GM23338 (cell line): ENCODE measurements around the gene ZSCAN25. TPM values are rescaled to one million over a fixed set of nuclear protein-coding genes. Genes with fewer than 3 reads are reported as not detected.

Experiments
- ATAC-seq: fragments of 200-7000 bp; cut with Tn5 transposase; 3 replicates; pipeline ENCODE4 v1.9.1; 2020
- DNase-seq: peaks from one replicate; pipeline ENCODE4 v3.0.0-alpha.2; 2015; ENCODE audit warnings: low spot score
- H2AFZ ChIP-seq: fragments of 200-600 bp; sonication (generic); 2 replicates; pipeline ENCODE4 v1.8.0; 2016; ENCODE audit warnings: antibody characterized with exemption, mild to moderate bottlenecking, moderate library complexity
- H3F3A ChIP-seq: fragments of 200-600 bp; sonication (generic); replicated peaks from 2 replicates; pipeline ENCODE4 v1.8.0; 2017; ENCODE audit warnings: antibody characterized with exemption, mixed run types, low read depth
- H3K27ac ChIP-seq: fragments of 200-600 bp; sonication (generic); 2 replicates; pipeline ENCODE4 v1.6.1; 2016; ENCODE audit warnings: low read depth
- H3K27me3 ChIP-seq: fragments of 200-600 bp; sonication (generic); 2 replicates; pipeline ENCODE4 v1.8.0; 2016; ENCODE audit warnings: mild to moderate bottlenecking, mixed run types, moderate library complexity; ENCODE audit not compliant: insufficient read depth
- H3K36me3 ChIP-seq: fragments of 200-600 bp; sonication (generic); 2 replicates; pipeline ENCODE4 v1.8.0; 2016; ENCODE audit warnings: mild to moderate bottlenecking; ENCODE audit not compliant: insufficient read depth
- H3K4me1 ChIP-seq: fragments of 200-600 bp; sonication (generic); 2 replicates; pipeline ENCODE4 v1.8.0; 2016; ENCODE audit warnings: mild to moderate bottlenecking, moderate library complexity; ENCODE audit not compliant: insufficient read depth
- H3K4me2 ChIP-seq: fragments of 200-600 bp; sonication (generic); 2 replicates; pipeline ENCODE4 v1.7.1; 2017; ENCODE audit warnings: mixed run types
- H3K4me3 ChIP-seq: fragments of 200-600 bp; sonication (generic); 2 replicates; pipeline ENCODE4 v1.6.1; 2016; ENCODE audit warnings: mixed run types
- H3K79me2 ChIP-seq: fragments of 200-600 bp; sonication (generic); replicated peaks from 2 replicates; pipeline ENCODE4 v1.8.0; 2017; ENCODE audit warnings: mild to moderate bottlenecking; ENCODE audit not compliant: insufficient read depth
- H3K9me2 ChIP-seq: fragments of 200-600 bp; sonication (generic); 2 replicates; pipeline ENCODE4 v1.8.0; 2017; ENCODE audit not compliant: insufficient read depth
- H4K20me1 ChIP-seq: fragments of 200-600 bp; sonication (generic); replicated peaks from 2 replicates; pipeline ENCODE4 v1.8.0; 2017; ENCODE audit warnings: mild to moderate bottlenecking; ENCODE audit not compliant: insufficient read depth
- H3K27ac Mint-ChIP-seq: 2 replicates; pipeline ENCODE4 v1.8.0; 2020; ENCODE audit warnings: inconsistent platforms, mild to moderate bottlenecking, moderate library complexity, mixed read lengths
- H3K27me3 Mint-ChIP-seq: 3 replicates; pipeline ENCODE4 v1.8.0; 2022; ENCODE audit warnings: low read depth, mild to moderate bottlenecking, moderate library complexity, mixed read lengths, inconsistent platforms; ENCODE audit not compliant: insufficient read depth, poor library complexity
- H3K36me3 Mint-ChIP-seq: 3 replicates; pipeline ENCODE4 v1.8.0; 2021; ENCODE audit warnings: low read depth, mild to moderate bottlenecking, inconsistent platforms, moderate library complexity, mixed read lengths
- H3K4me1 Mint-ChIP-seq: 3 replicates; pipeline ENCODE4 v1.8.0; 2020; ENCODE audit warnings: mild to moderate bottlenecking, inconsistent platforms, mixed read lengths
- H3K4me3 Mint-ChIP-seq: 3 replicates; pipeline ENCODE4 v1.8.0; 2021; ENCODE audit warnings: moderate library complexity, mild to moderate bottlenecking, inconsistent platforms, mixed read lengths
- H3K9me3 Mint-ChIP-seq: 3 replicates; pipeline ENCODE4 v1.8.0; 2020; ENCODE audit warnings: moderate library complexity, mild to moderate bottlenecking, inconsistent platforms, mixed read lengths
- EZH2 ChIP-seq: fragments of 200-600 bp; sonication (generic); IDR thresholded peaks from one replicate; pipeline ENCODE4 v1.8.0; 2017; ENCODE audit warnings: antibody characterized with exemption, mild to moderate bottlenecking, low read depth; ENCODE audit not compliant: unreplicated experiment
- ZNF462 ChIP-seq: fragments of 250-450 bp; sonication (Bioruptor Pico); IDR thresholded peaks from 2 replicates; pipeline ENCODE4 v1.5.0; 2020; ENCODE audit warnings: mild to moderate bottlenecking, moderate library complexity
- polyA plus RNA-seq: library from polyadenylated mRNA; unstranded; fragments of >200 nt; fragmentation: Nextera tagmentation; extraction: Ambion mirVana; gene quantifications from 2 replicates; pipeline ENCODE4 v1.2.1, GENCODE V29; 2016
- total RNA-seq: library from RNA; depleted of rRNA; stranded (reverse); fragments of >200 nt; shearing (Covaris generic); gene quantifications from 2 replicates; pipeline ENCODE4 v1.2.3, GENCODE V29; 2014
- TF ChIP-seq, protein P1 (sequence below), 2 experiments: fragments of 200-600 bp in 1 of 2; sonication (generic) in 1 of 2; conservative IDR thresholded peaks; 2 replicates each; pipeline versions ENCODE4 v1.5.1 to v1.6.1; 2016 to 2017; ENCODE audit warnings: antibody characterized with exemption in 2 of 2, low read depth in 2 of 2, mild to moderate bottlenecking in 2 of 2, moderate library complexity in 1 of 2

ZSCAN25 gene
- total and polyA plus RNA-seq, 2 experiments from 2014 or later: 4.8 to 17.5 TPM

- Histone ChIP-seq H3K79me2 (no peaks in the 10 kb centered on the region), H3K27ac (no peak overlapping the region), H3K4me1 (no peaks in the 10 kb centered on the region), H3K4me3 (no peak overlapping the region), H3F3A (no peaks in the 10 kb centered on the region), H3K27me3 (no peaks in the 10 kb centered on the region), H3K4me2 (no peak overlapping the region), H2AFZ (peak overlapping the region; percentile 89; the same call in 1 of the 2 replicates), H4K20me1 (no peaks in the 10 kb centered on the region), H3K36me3 (no peaks in the 10 kb centered on the region), H3K9me2 (no peaks in the 10 kb centered on the region)
- H3K27me3 Mint-ChIP-seq: peaks cover 2% of the 10 kb centered on the region
- DNase-seq (peak; percentile 78), ATAC-seq (peak; percentile 84)
- no peak overlapping the region for H3K4me3 Mint-ChIP-seq
- H3K9me3 Mint-ChIP-seq: no peaks in the 10 kb centered on the region
- H3K4me1 Mint-ChIP-seq: no peaks in the 10 kb centered on the region
- no peak for TF ChIP-seq EZH2
- TF ChIP-seq, protein P1, sequence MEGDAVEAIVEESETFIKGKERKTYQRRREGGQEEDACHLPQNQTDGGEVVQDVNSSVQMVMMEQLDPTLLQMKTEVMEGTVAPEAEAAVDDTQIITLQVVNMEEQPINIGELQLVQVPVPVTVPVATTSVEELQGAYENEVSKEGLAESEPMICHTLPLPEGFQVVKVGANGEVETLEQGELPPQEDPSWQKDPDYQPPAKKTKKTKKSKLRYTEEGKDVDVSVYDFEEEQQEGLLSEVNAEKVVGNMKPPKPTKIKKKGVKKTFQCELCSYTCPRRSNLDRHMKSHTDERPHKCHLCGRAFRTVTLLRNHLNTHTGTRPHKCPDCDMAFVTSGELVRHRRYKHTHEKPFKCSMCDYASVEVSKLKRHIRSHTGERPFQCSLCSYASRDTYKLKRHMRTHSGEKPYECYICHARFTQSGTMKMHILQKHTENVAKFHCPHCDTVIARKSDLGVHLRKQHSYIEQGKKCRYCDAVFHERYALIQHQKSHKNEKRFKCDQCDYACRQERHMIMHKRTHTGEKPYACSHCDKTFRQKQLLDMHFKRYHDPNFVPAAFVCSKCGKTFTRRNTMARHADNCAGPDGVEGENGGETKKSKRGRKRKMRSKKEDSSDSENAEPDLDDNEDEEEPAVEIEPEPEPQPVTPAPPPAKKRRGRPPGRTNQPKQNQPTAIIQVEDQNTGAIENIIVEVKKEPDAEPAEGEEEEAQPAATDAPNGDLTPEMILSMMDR (conservative IDR thresholded peaks at IDR 0.05; ENCODE audit: low read depth in 2 of 2): peak; percentile 55 to 75
- no peak overlapping the region for H3K27ac Mint-ChIP-seq
- H3K36me3 Mint-ChIP-seq: no peaks in the 10 kb centered on the region; the same call in 2 of the 3 replicates
Measured at GRCh38 chr7:99601656-99602310, 15.0 kb upstream of the ZSCAN25 start.

DNA sequence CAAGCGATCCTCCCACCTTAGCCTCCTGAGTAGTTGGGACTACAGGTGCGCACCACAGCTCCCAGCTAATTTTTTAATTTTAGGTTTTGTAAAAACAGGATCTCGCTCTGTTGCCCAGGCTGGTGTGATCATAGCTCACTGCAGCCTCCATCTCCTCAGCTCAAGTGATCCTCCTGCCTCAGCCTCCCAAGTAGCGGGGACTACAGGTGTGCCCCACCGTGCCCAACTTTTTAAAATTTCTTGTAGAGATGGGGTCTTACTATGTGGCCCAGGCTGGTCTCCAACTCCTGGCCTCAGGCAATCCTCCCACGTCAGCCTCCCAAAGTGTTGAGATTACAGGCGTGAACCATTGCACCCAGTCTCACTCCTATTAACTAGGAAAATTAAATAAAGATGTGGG, 11.2 kb upstream of the ZSCAN25 start:
- H4K20me1 ChIP-seq: no peaks in the 10 kb centered on the region
- no peaks in the 10 kb centered on the region for H3K9me2 ChIP-seq
- Mint-ChIP-seq H3K4me1 (no peaks in the 10 kb centered on the region), H3K27me3 (peaks cover 3% of the 10 kb centered on the region), H3K27ac (no peak overlapping the region), H3K4me3 (no peak overlapping the region), H3K9me3 (no peaks in the 10 kb centered on the region), H3K36me3 (no peaks in the 10 kb centered on the region; the same call in 2 of the 3 replicates)
- TF ChIP-seq ZNF462 (CRISPR knock-in tag): no peak
- no peak for TF ChIP-seq EZH2
- H3K27ac ChIP-seq: no peak overlapping the region
- no peak overlapping the region for H3K4me3 ChIP-seq
- H3K36me3 ChIP-seq: no peaks in the 10 kb centered on the region
- no peaks in the 10 kb centered on the region for H3K79me2 ChIP-seq
- no peak overlapping the region for H2AFZ ChIP-seq
- no peak for ATAC-seq
- no peaks in the 10 kb centered on the region for H3K4me1 ChIP-seq
- no peak for DNase-seq
- no peaks in the 10 kb centered on the region for H3K27me3 ChIP-seq
- no peaks in the 10 kb centered on the region for H3F3A ChIP-seq
- H3K4me2 ChIP-seq: no peak overlapping the region
